ES-I3 (cell line): Measurements from ENCODE around the gene MS4A2.
"Not testable (repeated sequence)": the region's sequence is repeated elsewhere in the genome, so short reads cannot be mapped to it uniquely, and the experiment has no call there.

Source experiments
- H3K36me3 ChIP-seq: 2 replicates; pipeline ENCODE4 v1.6.1; 2013; ENCODE audit warnings: mild to moderate bottlenecking, low read length, control low read depth, moderate library complexity; ENCODE audit not compliant: insufficient read depth
- H3K4me1 ChIP-seq: 2 replicates; pipeline ENCODE4 v1.6.1; 2013; ENCODE audit warnings: mild to moderate bottlenecking, control low read depth, low read length; ENCODE audit not compliant: insufficient read depth
- H3K9ac ChIP-seq: 2 replicates; pipeline ENCODE4 v1.6.1; 2013; ENCODE audit warnings: low read depth, mild to moderate bottlenecking, low read length, moderate library complexity
- H3K9me3 ChIP-seq: 2 replicates; pipeline ENCODE4 v1.6.1; 2013; ENCODE audit warnings: mild to moderate bottlenecking, low read length, moderate library complexity; ENCODE audit not compliant: control insufficient read depth, insufficient read depth

The MS4A2 gene

DNA sequence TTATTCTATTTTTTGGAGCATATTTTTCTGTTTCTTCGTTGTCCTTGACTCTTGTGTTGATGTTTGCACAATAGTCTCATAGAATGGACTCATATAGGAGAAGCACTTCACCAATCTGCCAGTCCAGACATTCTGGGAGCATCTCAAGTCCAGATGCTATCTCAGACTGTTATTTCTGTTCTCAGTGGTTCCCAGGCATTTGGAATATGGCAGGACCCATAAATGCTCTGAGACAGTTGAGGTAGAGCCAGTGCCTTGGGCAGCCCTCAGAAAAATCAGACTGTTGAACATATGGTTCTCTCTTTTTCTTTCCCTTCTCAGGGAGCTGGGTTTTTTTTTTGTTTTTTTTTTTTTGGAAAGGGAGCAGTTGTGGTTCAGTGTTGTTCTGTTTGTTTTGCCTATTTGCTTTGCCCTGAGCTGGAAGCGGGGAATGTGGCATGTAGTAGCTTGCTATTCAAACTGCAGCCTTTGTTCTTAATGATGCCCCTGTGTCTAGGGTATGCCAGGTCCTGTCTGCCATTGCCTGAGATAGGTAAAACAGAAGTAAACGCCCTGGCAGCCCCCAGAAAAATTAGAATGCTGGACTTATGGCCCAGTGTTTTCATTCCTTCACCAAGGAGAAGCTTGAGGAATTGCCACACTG, 3.7 kb upstream of the MS4A2 start:
- H3K9ac ChIP-seq = no peak overlapping the region
- no peaks in the 10 kb centered on the region for H3K4me1 ChIP-seq
- H3K9me3 ChIP-seq = no peaks in the 10 kb centered on the region
- H3K36me3 ChIP-seq = no peaks in the 10 kb centered on the region

- H3K9ac ChIP-seq = no peak overlapping the region
- H3K4me1 ChIP-seq = no peaks in the 10 kb centered on the region
- no peaks in the 10 kb centered on the region for H3K36me3 ChIP-seq
- H3K9me3 ChIP-seq = no peaks in the 10 kb centered on the region
Observed at GRCh38 chr11:60085909-60086308, 2.6 kb upstream of the MS4A2 start.

DNA sequence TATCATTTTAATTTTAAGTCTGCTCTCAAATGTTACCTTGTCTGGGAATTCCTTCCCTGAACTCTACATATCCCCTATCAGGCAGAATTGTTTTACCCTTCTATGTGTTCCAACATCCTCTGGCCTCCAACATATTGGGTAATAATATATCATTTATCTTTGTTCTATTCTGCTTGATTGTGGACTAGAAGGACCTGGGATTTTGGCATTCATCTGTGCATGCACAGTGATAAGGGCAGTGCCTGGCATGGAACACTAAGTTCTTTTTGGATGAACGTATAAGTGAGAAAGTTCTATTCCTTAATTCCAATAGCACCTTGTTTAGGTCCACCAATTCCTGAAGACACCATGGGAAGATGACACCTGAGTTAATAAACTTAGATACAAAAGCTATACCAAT, 1.2 kb upstream of the MS4A2 start:
- no peaks in the 10 kb centered on the region for H3K4me1 ChIP-seq
- H3K36me3 ChIP-seq = no peaks in the 10 kb centered on the region
- no peaks in the 10 kb centered on the region for H3K9me3 ChIP-seq
- H3K9ac ChIP-seq = no peak overlapping the region

DNA sequence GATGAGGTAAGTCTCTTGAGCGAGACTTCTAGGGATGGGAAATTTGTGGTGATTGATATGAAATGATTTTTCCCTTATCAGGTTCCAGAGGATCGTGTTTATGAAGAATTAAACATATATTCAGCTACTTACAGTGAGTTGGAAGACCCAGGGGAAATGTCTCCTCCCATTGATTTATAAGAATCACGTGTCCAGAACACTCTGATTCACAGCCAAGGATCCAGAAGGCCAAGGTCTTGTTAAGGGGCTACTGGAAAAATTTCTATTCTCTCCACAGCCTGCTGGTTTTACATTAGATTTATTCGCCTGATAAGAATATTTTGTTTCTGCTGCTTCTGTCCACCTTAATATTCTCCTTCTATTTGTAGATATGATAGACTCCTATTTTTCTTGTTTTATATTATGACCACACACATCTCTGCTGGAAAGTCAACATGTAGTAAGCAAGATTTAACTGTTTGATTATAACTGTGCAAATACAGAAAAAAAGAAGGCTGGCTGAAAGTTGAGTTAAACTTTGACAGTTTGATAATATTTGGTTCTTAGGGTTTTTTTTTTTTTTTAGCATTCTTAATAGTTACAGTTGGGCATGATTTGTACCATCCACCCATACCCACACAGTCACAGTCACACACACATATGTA, 7.1 kb downstream of the MS4A2 start:
- Histone ChIP-seq H3K4me1 (no peaks in the 10 kb centered on the region), H3K9ac (no peak overlapping the region), H3K9me3 (no peaks in the 10 kb centered on the region), H3K36me3 (no peaks in the 10 kb centered on the region)

GRCh38 chr11:60097189-60097588, 8.7 kb downstream of the MS4A2 start:
- H3K4me1 ChIP-seq = no peaks in the 10 kb centered on the region
- no peak overlapping the region for H3K9ac ChIP-seq
- H3K9me3 ChIP-seq = no peaks in the 10 kb centered on the region
- H3K36me3 ChIP-seq = no peaks in the 10 kb centered on the region

DNA sequence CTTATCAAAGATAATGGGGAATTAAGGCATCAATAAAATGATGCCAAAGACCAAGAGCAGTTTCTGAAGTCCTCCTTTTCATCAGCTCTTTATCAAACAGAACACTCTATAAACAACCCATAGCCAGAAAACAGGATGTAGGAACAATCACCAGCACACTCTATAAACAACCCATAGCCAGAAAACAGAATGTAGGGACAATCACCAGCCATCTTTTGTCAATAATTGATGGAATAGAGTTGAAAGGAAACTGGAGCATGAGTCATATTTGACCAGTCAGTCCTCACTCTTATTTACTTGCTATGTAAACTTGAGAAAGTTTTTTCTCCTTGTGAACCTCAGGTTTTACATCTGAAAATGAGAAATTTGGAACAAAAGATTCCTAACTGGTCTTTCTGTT, 10.0 kb downstream of the MS4A2 start:
- no peaks in the 10 kb centered on the region for H3K9me3 ChIP-seq
- no peaks in the 10 kb centered on the region for H3K36me3 ChIP-seq
- no peaks in the 10 kb centered on the region for H3K4me1 ChIP-seq
- H3K9ac ChIP-seq = no peak overlapping the region

GRCh38 chr11:60100516-60100915, 12.1 kb downstream of the MS4A2 start:
- Histone ChIP-seq H3K4me1 (no peaks in the 10 kb centered on the region), H3K9ac (no peak overlapping the region), H3K9me3 (no peaks in the 10 kb centered on the region), H3K36me3 (no peaks in the 10 kb centered on the region)

- H3K36me3 ChIP-seq, H3K4me1 ChIP-seq, H3K9ac ChIP-seq, H3K9me3 ChIP-seq: not testable (repeated sequence)
Observed at GRCh38 chr11:60101368-60101767, 12.9 kb downstream of the MS4A2 start.

DNA sequence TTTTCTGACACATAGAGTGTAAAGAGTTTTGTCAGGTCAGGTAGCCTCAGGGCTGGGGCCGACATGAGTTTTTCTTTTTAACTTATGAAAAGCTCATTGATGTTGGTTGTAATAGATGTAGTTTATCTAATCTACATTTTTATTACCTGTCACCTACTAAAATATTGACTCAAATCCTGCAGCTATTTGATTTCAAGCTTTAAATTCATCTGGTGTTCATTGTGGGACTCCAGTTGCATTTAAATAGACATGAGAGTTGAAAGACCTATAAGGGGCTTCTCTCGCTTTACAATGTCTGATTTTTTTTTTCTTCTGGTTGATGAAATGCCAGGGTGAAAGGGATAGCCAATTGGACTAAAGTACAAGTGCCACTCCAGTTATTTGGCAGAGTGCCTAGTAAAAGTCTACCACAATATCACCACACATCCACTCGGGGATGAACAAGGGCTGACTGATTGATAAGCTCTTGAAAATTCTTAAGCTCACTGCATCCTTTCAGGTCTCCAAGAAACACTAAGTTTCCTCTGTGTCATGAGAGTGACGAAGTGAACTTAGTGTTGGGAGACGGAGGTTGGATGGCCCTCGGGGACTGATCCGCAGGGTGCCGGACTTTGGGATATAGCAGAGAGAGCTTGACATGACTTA, 16.1 kb downstream of the MS4A2 start:
- not testable (repeated sequence) for H3K36me3 ChIP-seq

GRCh38 chr11:60108631-60109030, 20.2 kb downstream of the MS4A2 start:
- not testable (repeated sequence) for H3K9me3 ChIP-seq, H3K36me3 ChIP-seq, H3K4me1 ChIP-seq, H3K9ac ChIP-seq

More for the DNA sequence above, 16.1 kb downstream of the MS4A2 start:
- not testable (repeated sequence) for H3K4me1 ChIP-seq, H3K9ac ChIP-seq, H3K9me3 ChIP-seq

DNA sequence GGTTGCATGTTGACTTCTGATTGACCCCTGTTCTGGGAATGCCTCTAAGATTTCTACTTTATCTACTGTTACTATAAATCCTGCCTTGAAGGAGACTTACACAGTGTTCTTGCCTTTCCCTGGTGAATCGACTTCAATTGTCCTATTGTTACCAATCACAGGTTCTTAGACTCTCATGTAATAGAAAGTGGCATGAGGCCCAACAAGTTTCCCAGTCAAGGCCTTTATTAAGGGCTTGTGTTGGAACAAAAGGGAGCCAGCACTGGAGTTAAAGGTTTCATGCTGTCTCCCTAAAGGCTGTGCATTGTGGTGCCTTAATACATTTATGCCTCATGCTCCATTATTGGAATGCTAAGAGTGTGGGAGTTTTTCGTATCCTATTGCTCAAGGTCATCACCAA, 23.3 kb downstream of the MS4A2 start:
- no peaks in the 10 kb centered on the region for H3K4me1 ChIP-seq
- no peak overlapping the region for H3K9ac ChIP-seq
- no peaks in the 10 kb centered on the region for H3K36me3 ChIP-seq

GRCh38 chr11:60116996-60117790, 28.7 kb downstream of the MS4A2 start:
- Histone ChIP-seq H3K9ac (no peak overlapping the region), H3K4me1 (peaks cover 9% of the 10 kb centered on the region; the same call in 1 of the 2 replicates), H3K36me3 (no peaks in the 10 kb centered on the region), H3K9me3 (no peaks in the 10 kb centered on the region)

More for the DNA sequence above, 23.3 kb downstream of the MS4A2 start:
- H3K9me3 ChIP-seq = no peaks in the 10 kb centered on the region

GRCh38 chr11:60118338-60118737, 29.9 kb downstream of the MS4A2 start:
- Histone ChIP-seq H3K9ac (no peak overlapping the region), H3K4me1 (peaks cover 9% of the 10 kb centered on the region; the same call in 1 of the 2 replicates), H3K9me3 (no peaks in the 10 kb centered on the region), H3K36me3 (no peaks in the 10 kb centered on the region)

DNA sequence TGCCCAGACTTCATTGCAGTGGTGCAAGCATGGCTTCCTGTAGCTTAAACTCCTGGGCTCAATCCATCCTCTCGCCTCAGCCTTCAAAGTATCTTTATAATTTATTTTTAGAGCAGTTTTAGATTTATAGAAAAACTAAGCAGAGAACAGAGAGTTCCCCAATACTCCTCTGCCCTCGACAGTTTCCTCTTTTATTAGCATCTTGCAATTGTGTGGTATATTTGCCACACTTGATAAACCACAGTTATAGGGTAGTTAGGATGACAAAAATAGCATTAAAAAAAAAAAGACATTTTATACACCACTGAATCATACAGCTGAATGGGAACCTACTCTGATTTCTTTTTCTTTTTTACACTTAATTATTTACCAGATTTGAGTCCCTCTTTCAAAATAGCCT, 31.2 kb downstream of the MS4A2 start:
- no peak overlapping the region for H3K9ac ChIP-seq
- no peaks in the 10 kb centered on the region for H3K36me3 ChIP-seq

More for the DNA sequence above, 31.2 kb downstream of the MS4A2 start:
- no peaks in the 10 kb centered on the region for H3K9me3 ChIP-seq
- peaks cover 12% of the 10 kb centered on the region; the same call in 1 of the 2 replicates for H3K4me1 ChIP-seq
